ENCODE measurements around the gene UGT2A1. TPM values are rescaled to one million over a fixed set of nuclear protein-coding genes. Genes with fewer than 3 reads are reported as not detected.

Gene UGT2A1
- total and polyA plus RNA-seq, 2 of the 13 experiments (the other 11 are each of a cell fraction or from before 2014, with no cell fraction given), result not detected

GRCh38 chr4:69584135-69584534, 68.9 kb downstream of the UGT2A1 start:
- intact Hi-C loops (cut with micrococcal nuclease; ENCODE audit: unreplicated experiment) (no loop called here), in situ Hi-C loops (cut with HindIII; ENCODE audit: extremely low pct_ligation_motif_present, low pct_unique_long_range_greater_than_20kb) (no loop called here)
- no peak for ATAC-seq
- no peak for FAIRE-seq
- no peak for DNase-seq (ENCODE audit: low spot score)
- H3K27ac ChIP-seq (ENCODE audit: extremely low read length, insufficient read depth, low read length), result no peak overlapping the region
- no peaks in the 10 kb centered on the region for H3K9me3 ChIP-seq (ENCODE audit: low read length)
- no peaks in the 10 kb centered on the region for H3K4me1 ChIP-seq (ENCODE audit: insufficient read depth, low read length)
- H4K20me1 ChIP-seq (ENCODE audit: insufficient read depth, low read length), result no peaks in the 10 kb centered on the region
- H3K9ac ChIP-seq (ENCODE audit: insufficient read depth, low read depth, low read length), result no peak overlapping the region
- no TSS peak for BruUV-seq (replicated peaks)
- no peak overlapping the region for H3K4me2 ChIP-seq (ENCODE audit: low read depth, low read length)
- CTCF ChIA-PET (ENCODE audit: low intra/inter-chr PET ratio, low total read pairs), result no interaction called here
- no peaks in the 10 kb centered on the region for H3K79me2 ChIP-seq (ENCODE audit: insufficient read depth, low read length)
- 3% methylated on average over 5 of the region's 5 CpGs for WGBS (ENCODE audit: low lambda C conversion rate)
- H3K36me3 ChIP-seq (replicated peaks in 1 of 2; ENCODE audit: control insufficient read depth in 1 of 2, insufficient read depth in 2 of 2, low read length in 2 of 2), result no peaks in the 10 kb centered on the region
- no peak overlapping the region for H2AFZ ChIP-seq (ENCODE audit: low read length)
- no peak overlapping the region for H3K4me3 ChIP-seq (replicated peaks in 1 of 3; ENCODE audit: insufficient read depth in 1 of 3, low read depth in 2 of 3, low read length in 3 of 3)
- POLR2A ChIA-PET, result no interaction called here
- H3K27me3 ChIP-seq (ENCODE audit: control insufficient read depth in 1 of 2, insufficient read depth in 2 of 2, low read length in 2 of 2), result no peaks in the 10 kb centered on the region; a peak in 1 of 5 replicates
- TF ChIP-seq MTA1 (CRISPR knock-in tag; IDR thresholded peaks at IDR 0.05; ENCODE audit: borderline replicate concordance) (no peak), ZNF687 (CRISPR knock-in tag; IDR thresholded peaks at IDR 0.05) (no peak), NR2F2 (IDR thresholded peaks at IDR 0.05; ENCODE audit: borderline replicate concordance, low read depth) (no peak), E2F1 (CRISPR knock-in tag; IDR thresholded peaks at IDR 0.05) (no peak), ZXDC (CRISPR knock-in tag; IDR thresholded peaks at IDR 0.05) (no peak), ZBED4 (CRISPR knock-in tag; IDR thresholded peaks at IDR 0.05; ENCODE audit: borderline replicate concordance) (no peak), HNRNPLL (IDR thresholded peaks at IDR 0.05; ENCODE audit: low read depth, low read length, poor library complexity, severe bottlenecking) (no peak), ZNF639 (CRISPR knock-in tag; conservative IDR thresholded peaks at IDR 0.05) (no peak), ZNF468 (CRISPR knock-in tag; IDR thresholded peaks at IDR 0.05) (no peak), ZFP36L1 (CRISPR knock-in tag; IDR thresholded peaks at IDR 0.05) (no peak), ZNF317 (CRISPR knock-in tag; IDR thresholded peaks at IDR 0.05) (no peak)
